NK-92 treated with Interleukin-12 subunit alpha and Interleukin-12 subunit beta, amount 100 ng/mL, for 24 hours (cell line): ENCODE results near the gene RNASE3.
"Not testable (repeated sequence)": the region's sequence is repeated elsewhere in the genome, so short reads cannot be mapped to it uniquely, and the experiment has no call there.

Source experiments
- DNase-seq: peaks from one replicate; lab custom pipeline; 2025; lab: John Stamatoyannopoulos, UW

The RNASE3 gene

DNA sequence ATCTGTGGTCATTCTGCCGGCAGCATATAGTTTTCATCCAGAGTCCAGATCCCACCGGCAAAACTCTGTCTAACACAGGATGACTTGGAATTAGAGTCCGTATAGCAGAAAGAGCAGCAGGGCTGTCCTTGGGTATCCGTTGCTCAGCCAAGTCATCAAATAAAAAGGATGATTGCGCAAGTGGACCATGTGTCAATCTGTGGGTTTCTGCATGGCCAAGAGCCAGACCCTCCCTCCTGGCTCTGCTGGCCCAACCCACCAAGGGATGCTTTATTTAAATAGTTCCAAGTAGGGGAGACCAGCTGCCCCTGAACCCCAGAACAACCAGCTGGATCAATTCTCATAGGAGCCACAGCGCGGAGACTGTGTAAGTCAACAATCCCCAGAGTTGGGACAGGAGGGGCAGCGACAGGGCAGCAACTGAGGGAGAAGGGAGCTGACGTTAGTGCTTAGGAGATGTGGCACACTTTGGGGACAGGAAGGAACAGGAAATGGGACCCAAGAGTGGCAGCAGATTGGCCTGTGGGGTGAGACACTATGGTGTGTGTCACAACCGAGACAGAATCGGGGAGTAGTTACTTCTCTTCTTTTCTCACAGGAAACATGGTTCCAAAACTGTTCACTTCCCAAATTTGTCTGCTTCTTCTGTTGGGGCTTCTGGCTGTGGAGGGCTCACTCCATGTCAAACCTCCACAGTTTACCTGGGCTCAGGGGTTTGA, 28.0 kb downstream of the RNASE3 start:
- DNase-seq, result not testable (repeated sequence)

DNA sequence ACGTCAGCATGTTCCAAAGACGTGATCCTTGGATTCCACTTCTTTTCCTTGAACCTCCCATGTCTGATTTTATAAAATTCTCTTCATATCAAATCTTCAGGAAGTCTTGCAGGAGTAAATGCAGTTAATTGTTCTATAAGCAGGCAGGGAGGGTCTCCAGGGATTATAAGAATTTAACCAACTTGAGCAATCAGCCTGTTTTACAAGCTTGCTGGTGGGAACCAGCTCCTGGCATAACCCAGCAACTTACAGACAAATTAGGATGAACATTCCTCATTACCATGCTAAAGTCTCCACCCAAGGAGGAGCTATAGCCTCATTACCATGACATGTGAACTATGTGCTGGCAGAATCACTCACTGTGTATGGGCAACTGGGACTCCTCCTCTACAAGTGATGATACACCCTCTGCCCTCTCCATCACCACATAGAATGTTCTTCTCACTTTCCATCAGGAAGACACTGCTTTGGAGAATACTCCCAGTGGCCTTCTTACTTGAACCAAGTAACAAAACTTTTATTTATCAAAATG, 32.6 kb downstream of the RNASE3 start:
- DNase-seq, result not testable (repeated sequence)

- DNase-seq, result peak; percentile 15
Measured at GRCh38 chr14:20934148-20934762, 43.1 kb downstream of the RNASE3 start.

- no peak for DNase-seq
Measured at GRCh38 chr14:20935303-20935984, 44.3 kb downstream of the RNASE3 start.
